A549 (cell line): ENCODE data around the gene SAMD7. TPM values are rescaled to one million over a fixed set of nuclear protein-coding genes. Genes with fewer than 3 reads are reported as not detected.

ENCODE experiments used
- ATAC-seq, 2 experiments: fragments of 200-7000 bp in 1 of 2; fragments of >200 bp in 1 of 2; cut with Nextera tagmentation in 1 of 2; cut with Tn5 transposase in 1 of 2; 3 replicates each; pipeline versions ENCODE4 v1.8.0 to v1.9.1; 2018 to 2020; ENCODE audit warnings: mild to moderate bottlenecking in 1 of 2, moderate library complexity in 1 of 2
- CTCF ChIA-PET: fragments of 300-600 bp; sonication (Branson Sonifier 250); formaldehyde crosslinking; extraction: SDS; loops from one replicate; lab custom pipeline; 2021; ENCODE audit warnings: antibody characterized with exemption, inconsistent platforms; lab: Yijun Ruan, JAX
- POLR2A ChIA-PET: fragments of 350-600 bp; formaldehyde crosslinking; extraction: SDS; loops from one replicate; lab custom pipeline; 2021; ENCODE audit warnings: antibody characterized with exemption, inconsistent platforms; lab: Yijun Ruan, JAX
- DNase-seq, 2 experiments: peaks; one replicate each; pipeline versions ENCODE4 v3.0.0 to v3.0.0-alpha.2; 2011 to 2016; ENCODE audit warnings: low read depth in 1 of 2, low spot score in 1 of 2
- FAIRE-seq: peaks from 2 replicates; lab custom pipeline; 2011; peaks lifted over from hg19 to GRCh38; lab: Jason Lieb, UNC
- H3K27ac ChIP-seq, 2 experiments: fragments of >200 bp; sonication (Bioruptor Twin); formaldehyde crosslinking; 3 replicates each; pipeline ENCODE4 v1.5.1; 2016 to 2017
- H3K4me1 ChIP-seq: fragments of >200 bp; sonication (Bioruptor Twin); formaldehyde crosslinking; 3 replicates; pipeline ENCODE4 v1.6.1; 2016
- H3K4me2 ChIP-seq: fragments of >200 bp; sonication (Bioruptor Twin); formaldehyde crosslinking; 3 replicates; pipeline ENCODE4 v1.6.1; 2016
- H3K4me3 ChIP-seq: fragments of >200 bp; sonication (Bioruptor Twin); formaldehyde crosslinking; 3 replicates; pipeline ENCODE4 v1.5.1; 2016
- H3K9me3 ChIP-seq: fragments of >200 bp; sonication (Bioruptor Twin); formaldehyde crosslinking; 3 replicates; pipeline ENCODE4 v1.6.1; 2016
- CEBPB ChIP-seq, 2 experiments: fragments of >200 bp in 1 of 2; sonication (Bioruptor Twin) in 1 of 2; formaldehyde crosslinking in 1 of 2; IDR thresholded peaks; 2 replicates each; pipeline ENCODE4 v1.6.1; 2012 to 2016
- EHF ChIP-seq: fragments of 250-450 bp; sonication (Bioruptor Pico); IDR thresholded peaks from 2 replicates; pipeline ENCODE4 v1.5.0; 2020; ENCODE audit warnings: mild to moderate bottlenecking
- ESRRA ChIP-seq: fragments of 150-350 bp; IDR thresholded peaks from 2 replicates; pipeline ENCODE4 v1.6.1; 2014; ENCODE audit warnings: mild to moderate bottlenecking, low read length, borderline replicate concordance
- FOXS1 ChIP-seq: fragments of 250-450 bp; sonication (Bioruptor Pico); IDR thresholded peaks from 2 replicates; pipeline ENCODE4 v1.5.0; 2020; ENCODE audit warnings: mild to moderate bottlenecking, moderate library complexity
- GATA3 ChIP-seq: IDR thresholded peaks from 2 replicates; pipeline ENCODE4 v1.6.1; 2012; ENCODE audit warnings: borderline replicate concordance
- HEYL ChIP-seq: fragments of 250-450 bp; sonication (Bioruptor Pico); IDR thresholded peaks from 2 replicates; pipeline ENCODE4 v1.8.0; 2021; ENCODE audit warnings: mild to moderate bottlenecking, moderate library complexity
- HOXB13 ChIP-seq: fragments of 250-450 bp; sonication (Bioruptor Pico); IDR thresholded peaks from 2 replicates; pipeline ENCODE4 v1.5.0; 2020; ENCODE audit warnings: low read depth, mild to moderate bottlenecking, moderate library complexity
- JUNB ChIP-seq: fragments of >200 bp; sonication (Bioruptor Twin); formaldehyde crosslinking; IDR thresholded peaks from 2 replicates; pipeline ENCODE4 v1.6.1; 2016
- KDM1A ChIP-seq: fragments of 200-600 bp; sonication (generic); IDR thresholded peaks from 2 replicates; pipeline ENCODE4 v1.6.1; 2016; ENCODE audit warnings: low read depth, mild to moderate bottlenecking
- KDM5A ChIP-seq: fragments of 200-600 bp; sonication (generic); IDR thresholded peaks from 2 replicates; pipeline ENCODE4 v1.6.1; 2016; ENCODE audit warnings: antibody characterized with exemption, mild to moderate bottlenecking
- MAFK ChIP-seq: fragments of 450-650 bp; IDR thresholded peaks from 2 replicates; pipeline ENCODE4 v1.6.1; 2014; ENCODE audit not compliant: partially characterized antibody
- MAZ ChIP-seq: fragments of 150-350 bp; IDR thresholded peaks from 2 replicates; pipeline ENCODE4 v1.6.1; 2014; ENCODE audit warnings: antibody characterized with exemption, low read depth, low read length, borderline replicate concordance
- MYC ChIP-seq: IDR thresholded peaks from 2 replicates; pipeline ENCODE4 v1.6.1; 2012; ENCODE audit warnings: mild to moderate bottlenecking, inconsistent platforms, low read length, improper control_type of control experiment, borderline replicate concordance
- NR3C1 ChIP-seq: fragments of >200 bp; sonication (Bioruptor Twin); formaldehyde crosslinking; IDR thresholded peaks from 3 replicates; pipeline ENCODE4 v1.6.1; 2017
- RAD21 ChIP-seq, 2 experiments: fragments of >200 bp in 1 of 2; sonication (Bioruptor Twin) in 1 of 2; formaldehyde crosslinking in 1 of 2; IDR thresholded peaks in 1 of 2; conservative IDR thresholded peaks in 1 of 2; 2 replicates in 1 of 2; 3 replicates in 1 of 2; pipeline ENCODE4 v1.6.1; 2012 to 2018; ENCODE audit warnings: inconsistent platforms in 1 of 2
- RNF2 ChIP-seq: fragments of 200-600 bp; sonication (generic); IDR thresholded peaks from 2 replicates; pipeline ENCODE4 v1.6.1; 2016; ENCODE audit warnings: low read depth, mild to moderate bottlenecking, antibody characterized with exemption, moderate library complexity, borderline replicate concordance
- SMC3 ChIP-seq: fragments of >200 bp; sonication (Bioruptor Twin); formaldehyde crosslinking; IDR thresholded peaks from 3 replicates; pipeline ENCODE4 v1.6.1; 2018; ENCODE audit warnings: inconsistent platforms
- TP53 ChIP-seq: fragments of 250-450 bp; sonication (Bioruptor Pico); IDR thresholded peaks from 2 replicates; pipeline ENCODE4 v1.5.0; 2021; ENCODE audit warnings: mild to moderate bottlenecking, moderate library complexity
- ZC3H11A ChIP-seq: fragments of 450-650 bp; IDR thresholded peaks from 2 replicates; pipeline ENCODE4 v1.6.1; 2014; ENCODE audit warnings: antibody characterized with exemption, mild to moderate bottlenecking
- ZFP36 ChIP-seq: fragments of 450-650 bp; IDR thresholded peaks from 2 replicates; pipeline ENCODE4 v1.6.1; 2014; ENCODE audit warnings: borderline replicate concordance; ENCODE audit not compliant: partially characterized antibody
- ZSCAN20 ChIP-seq: fragments of 250-450 bp; sonication (Bioruptor Pico); IDR thresholded peaks from 2 replicates; pipeline ENCODE4 v1.8.0; 2022; ENCODE audit warnings: mild to moderate bottlenecking, moderate library complexity
- WGBS: methylation state at CpG from one replicate; pipeline ENCODE4 v1.1.6; 2017; ENCODE audit errors: missing lambda C conversion rate; 5-methylcytosine and 5-hydroxymethylcytosine counted together
- polyA plus RNA-seq, 4 experiments: library from polyadenylated mRNA; depleted of rRNA in 3 of 4; stranded (reverse); fragments of >200 nt; fragmentation: RNase III in 1 of 4; extraction: RNeasy Plus Mini Kit Qiagen cat#74134 plus additional on column Dnase treatment in 1 of 4; gene quantifications; 2 replicates in 3 of 4; 3 replicates in 1 of 4; pipeline ENCODE4 v1.2.3, GENCODE V29; 2011 to 2017
- TF ChIP-seq, protein P1 (sequence below): fragments of >200 bp; sonication (Bioruptor Twin); formaldehyde crosslinking; IDR thresholded peaks from 2 replicates; pipeline ENCODE4 v1.6.1; 2016
- TF ChIP-seq, protein P2 (sequence below): fragments of >200 bp; sonication (Bioruptor Twin); formaldehyde crosslinking; IDR thresholded peaks from 3 replicates; pipeline ENCODE4 v1.6.1; 2016
- TF ChIP-seq, protein P3 (sequence below): fragments of 150-350 bp; IDR thresholded peaks from 2 replicates; pipeline ENCODE4 v1.6.1; 2014; ENCODE audit warnings: low read depth, mild to moderate bottlenecking, low read length
- TF ChIP-seq, protein P4 (sequence below): fragments of >200 bp; sonication (Bioruptor Twin); formaldehyde crosslinking; IDR thresholded peaks from 3 replicates; pipeline ENCODE4 v1.5.1; 2016

The SAMD7 gene
- polyA plus RNA-seq, 2 of the 4 experiments (the other 2 are of a cell fraction) = not detected

DNA sequence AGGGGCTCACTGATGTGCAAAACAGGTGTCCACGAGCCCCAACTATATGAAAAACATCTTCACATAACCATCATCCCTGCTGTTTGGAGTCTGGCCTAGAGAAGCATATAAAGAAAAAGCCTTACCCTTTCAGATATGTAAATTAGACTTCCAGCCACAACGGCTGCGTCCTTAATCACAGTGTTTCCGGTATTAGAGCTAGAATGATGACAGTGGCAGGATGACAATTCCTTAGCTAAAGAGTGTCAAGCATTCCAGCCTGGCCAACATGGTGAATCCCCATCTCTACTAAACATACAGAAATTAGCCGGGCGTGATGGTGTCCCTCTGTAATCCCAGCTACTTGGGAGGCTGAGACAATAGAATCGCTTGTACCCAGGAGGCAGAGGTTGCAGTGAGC, 19.5 kb upstream of the SAMD7 start:
- H3K4me1 ChIP-seq = no peaks in the 10 kb centered on the region
- FAIRE-seq = no peak
- CTCF ChIA-PET = interaction anchor here (0.7 to 1.2 kb wide), 3 partner anchors 9 to 29 kb away, joined by 3 read pairs; no protein-coding TSS in a partner anchor

GRCh38 chr3:169894110-169894509, 17.3 kb upstream of the SAMD7 start:
- no peak for DNase-seq
- H3K27ac ChIP-seq = no peak overlapping the region
- TF ChIP-seq EHF (CRISPR knock-in tag) (no peak), RNF2 (no peak), KDM1A (no peak), TP53 (CRISPR knock-in tag) (no peak), ZSCAN20 (CRISPR knock-in tag) (no peak)
- TF ChIP-seq, protein P1, sequence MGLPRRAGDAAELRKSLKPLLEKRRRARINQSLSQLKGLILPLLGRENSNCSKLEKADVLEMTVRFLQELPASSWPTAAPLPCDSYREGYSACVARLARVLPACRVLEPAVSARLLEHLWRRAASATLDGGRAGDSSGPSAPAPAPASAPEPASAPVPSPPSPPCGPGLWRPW = no peak
- TF ChIP-seq, protein P2, sequence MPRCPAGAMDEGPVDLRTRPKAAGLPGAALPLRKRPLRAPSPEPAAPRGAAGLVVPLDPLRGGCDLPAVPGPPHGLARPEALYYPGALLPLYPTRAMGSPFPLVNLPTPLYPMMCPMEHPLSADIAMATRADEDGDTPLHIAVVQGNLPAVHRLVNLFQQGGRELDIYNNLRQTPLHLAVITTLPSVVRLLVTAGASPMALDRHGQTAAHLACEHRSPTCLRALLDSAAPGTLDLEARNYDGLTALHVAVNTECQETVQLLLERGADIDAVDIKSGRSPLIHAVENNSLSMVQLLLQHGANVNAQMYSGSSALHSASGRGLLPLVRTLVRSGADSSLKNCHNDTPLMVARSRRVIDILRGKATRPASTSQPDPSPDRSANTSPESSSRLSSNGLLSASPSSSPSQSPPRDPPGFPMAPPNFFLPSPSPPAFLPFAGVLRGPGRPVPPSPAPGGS = no peak
- TF ChIP-seq, all 56 proteins: peak for 0
- no peaks in the 10 kb centered on the region for H3K4me1 ChIP-seq
- FAIRE-seq = no peak
- H3K4me3 ChIP-seq = no peak overlapping the region
- ATAC-seq = no peak
- H3K9me3 ChIP-seq = no peaks in the 10 kb centered on the region
- H3K4me2 ChIP-seq = no peak overlapping the region
- 66% methylated on average over 7 of the region's 7 CpGs for whole genome bisulfite sequencing
- ChIA-PET POLR2A (no interaction called here), CTCF (no interaction called here)

More for the DNA sequence above, 19.5 kb upstream of the SAMD7 start:
- no peak overlapping the region for H3K27ac ChIP-seq
- no peak for ATAC-seq
- 77% methylated on average over 7 of the region's 7 CpGs for WGBS
- H3K4me2 ChIP-seq = no peak overlapping the region
- TF ChIP-seq HOXB13 (CRISPR knock-in tag) (no peak), MAZ (no peak), RNF2 (no peak), ZC3H11A (no peak), ESRRA (no peak), SMC3 (no peak), RAD21 (conservative IDR thresholded peaks at IDR 0.05 in 1 of 2, IDR thresholded peaks at IDR 0.05 in 1 of 2) (no peak), KDM1A (no peak)
- TF ChIP-seq, protein P3, sequence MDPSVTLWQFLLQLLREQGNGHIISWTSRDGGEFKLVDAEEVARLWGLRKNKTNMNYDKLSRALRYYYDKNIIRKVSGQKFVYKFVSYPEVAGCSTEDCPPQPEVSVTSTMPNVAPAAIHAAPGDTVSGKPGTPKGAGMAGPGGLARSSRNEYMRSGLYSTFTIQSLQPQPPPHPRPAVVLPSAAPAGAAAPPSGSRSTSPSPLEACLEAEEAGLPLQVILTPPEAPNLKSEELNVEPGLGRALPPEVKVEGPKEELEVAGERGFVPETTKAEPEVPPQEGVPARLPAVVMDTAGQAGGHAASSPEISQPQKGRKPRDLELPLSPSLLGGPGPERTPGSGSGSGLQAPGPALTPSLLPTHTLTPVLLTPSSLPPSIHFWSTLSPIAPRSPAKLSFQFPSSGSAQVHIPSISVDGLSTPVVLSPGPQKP = no peak
- TF ChIP-seq, protein P4, sequence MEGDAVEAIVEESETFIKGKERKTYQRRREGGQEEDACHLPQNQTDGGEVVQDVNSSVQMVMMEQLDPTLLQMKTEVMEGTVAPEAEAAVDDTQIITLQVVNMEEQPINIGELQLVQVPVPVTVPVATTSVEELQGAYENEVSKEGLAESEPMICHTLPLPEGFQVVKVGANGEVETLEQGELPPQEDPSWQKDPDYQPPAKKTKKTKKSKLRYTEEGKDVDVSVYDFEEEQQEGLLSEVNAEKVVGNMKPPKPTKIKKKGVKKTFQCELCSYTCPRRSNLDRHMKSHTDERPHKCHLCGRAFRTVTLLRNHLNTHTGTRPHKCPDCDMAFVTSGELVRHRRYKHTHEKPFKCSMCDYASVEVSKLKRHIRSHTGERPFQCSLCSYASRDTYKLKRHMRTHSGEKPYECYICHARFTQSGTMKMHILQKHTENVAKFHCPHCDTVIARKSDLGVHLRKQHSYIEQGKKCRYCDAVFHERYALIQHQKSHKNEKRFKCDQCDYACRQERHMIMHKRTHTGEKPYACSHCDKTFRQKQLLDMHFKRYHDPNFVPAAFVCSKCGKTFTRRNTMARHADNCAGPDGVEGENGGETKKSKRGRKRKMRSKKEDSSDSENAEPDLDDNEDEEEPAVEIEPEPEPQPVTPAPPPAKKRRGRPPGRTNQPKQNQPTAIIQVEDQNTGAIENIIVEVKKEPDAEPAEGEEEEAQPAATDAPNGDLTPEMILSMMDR = no peak
- DNase-seq = no peak
- POLR2A ChIA-PET = no interaction called here
- no peaks in the 10 kb centered on the region for H3K9me3 ChIP-seq
- no peak overlapping the region for H3K4me3 ChIP-seq

DNA sequence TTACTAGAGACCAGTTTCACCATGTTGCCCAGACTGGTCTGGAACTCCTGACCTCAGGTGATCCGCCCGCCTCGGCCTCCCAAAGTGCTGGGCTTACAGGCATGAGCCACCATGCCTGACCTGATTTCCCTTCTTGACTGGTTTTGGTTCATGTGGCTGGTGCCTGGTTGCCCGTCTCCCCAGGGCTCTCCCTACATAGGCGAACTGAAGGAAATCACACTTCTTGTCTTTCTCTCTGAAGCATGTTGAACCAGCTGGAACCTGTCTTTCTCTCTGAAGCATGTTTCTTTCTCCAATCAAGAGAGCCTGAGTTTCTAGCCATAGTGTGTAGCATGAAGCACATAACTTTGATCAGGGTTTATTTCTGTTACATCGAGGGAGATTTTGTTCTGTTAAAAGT, 16.3 kb upstream of the SAMD7 start:
- TF ChIP-seq, protein P3 = no peak
- TF ChIP-seq FOXS1 (CRISPR knock-in tag) (no peak), MAFK (no peak), HEYL (no peak), KDM5A (no peak), GATA3 (no peak), NR3C1 (no peak), ZFP36 (no peak), JUNB (no peak), SMC3 (no peak), MYC (no peak), CEBPB (IDR thresholded peaks at IDR 0.05) (no peak)
- TF ChIP-seq, protein P4 = no peak
- no peak for ATAC-seq
- CTCF ChIA-PET = no interaction called here
- no peaks in the 10 kb centered on the region for H3K4me1 ChIP-seq
- POLR2A ChIA-PET = no interaction called here
- 61% methylated on average over 6 of the region's 6 CpGs for WGBS
- no peak for FAIRE-seq
- DNase-seq = no peak
- no peak overlapping the region for H3K4me3 ChIP-seq
- no peak overlapping the region for H3K27ac ChIP-seq
- H3K4me2 ChIP-seq = no peak overlapping the region
- H3K9me3 ChIP-seq = no peaks in the 10 kb centered on the region
